ENCODE data around the gene COL27A1. TPM values are rescaled to one million over a fixed set of nuclear protein-coding genes. Genes with fewer than 3 reads are reported as not detected.

The COL27A1 gene
- polyA plus RNA-seq (2012; ENCODE audit: insufficient read depth, insufficient read length): 13.0 TPM

GRCh38 chr9:114155263-114155994 is at the start of gene COL27A1:
Gene COL27A1 (plus strand): TSS chr9:114155537. CDS start chr9:114155951, 414 bp downstream.
- peak; percentile 36 for DNase-seq (ENCODE audit: low read depth, low spot score)
- H3K4me3 ChIP-seq (ENCODE audit: low read length): peak within 1 kb of the TSS; percentile 54

DNA sequence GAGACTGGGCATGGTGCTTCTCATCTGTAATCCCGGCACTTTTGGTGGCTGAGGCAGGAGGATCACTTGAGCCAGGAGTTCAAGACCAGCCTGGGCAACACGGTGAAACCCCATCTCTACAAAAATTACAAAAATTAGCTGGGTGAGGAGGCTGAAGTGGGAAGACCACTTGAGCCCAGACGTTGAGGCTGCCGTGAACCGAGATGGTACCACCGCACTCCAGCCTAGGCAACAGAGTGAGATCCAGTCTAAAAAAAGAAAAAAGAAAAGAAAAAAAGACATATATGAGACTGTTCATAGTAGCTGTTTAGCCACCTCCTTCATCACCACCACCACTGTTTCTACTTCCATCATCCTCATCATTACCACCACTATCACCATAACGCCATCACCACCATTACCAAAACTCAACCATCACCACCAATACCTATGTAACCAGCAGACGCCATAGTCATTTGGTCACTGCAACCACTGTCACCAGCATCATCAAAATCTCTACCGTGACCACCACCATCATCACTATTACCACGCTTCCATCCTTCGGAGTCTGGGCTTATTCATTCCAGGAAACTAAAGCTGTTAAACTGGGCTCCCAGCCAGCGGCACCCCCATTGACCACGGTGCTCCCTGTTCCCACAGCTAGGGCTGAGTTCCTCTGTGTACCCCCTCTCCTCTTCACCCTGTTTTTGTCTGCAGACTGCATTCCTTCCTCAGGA is 47.9 kb upstream of the COL27A1 start:
- no peak for DNase-seq (ENCODE audit: low read depth, low spot score)
- H3K4me3 ChIP-seq (ENCODE audit: low read length): no peak overlapping the region

DNA sequence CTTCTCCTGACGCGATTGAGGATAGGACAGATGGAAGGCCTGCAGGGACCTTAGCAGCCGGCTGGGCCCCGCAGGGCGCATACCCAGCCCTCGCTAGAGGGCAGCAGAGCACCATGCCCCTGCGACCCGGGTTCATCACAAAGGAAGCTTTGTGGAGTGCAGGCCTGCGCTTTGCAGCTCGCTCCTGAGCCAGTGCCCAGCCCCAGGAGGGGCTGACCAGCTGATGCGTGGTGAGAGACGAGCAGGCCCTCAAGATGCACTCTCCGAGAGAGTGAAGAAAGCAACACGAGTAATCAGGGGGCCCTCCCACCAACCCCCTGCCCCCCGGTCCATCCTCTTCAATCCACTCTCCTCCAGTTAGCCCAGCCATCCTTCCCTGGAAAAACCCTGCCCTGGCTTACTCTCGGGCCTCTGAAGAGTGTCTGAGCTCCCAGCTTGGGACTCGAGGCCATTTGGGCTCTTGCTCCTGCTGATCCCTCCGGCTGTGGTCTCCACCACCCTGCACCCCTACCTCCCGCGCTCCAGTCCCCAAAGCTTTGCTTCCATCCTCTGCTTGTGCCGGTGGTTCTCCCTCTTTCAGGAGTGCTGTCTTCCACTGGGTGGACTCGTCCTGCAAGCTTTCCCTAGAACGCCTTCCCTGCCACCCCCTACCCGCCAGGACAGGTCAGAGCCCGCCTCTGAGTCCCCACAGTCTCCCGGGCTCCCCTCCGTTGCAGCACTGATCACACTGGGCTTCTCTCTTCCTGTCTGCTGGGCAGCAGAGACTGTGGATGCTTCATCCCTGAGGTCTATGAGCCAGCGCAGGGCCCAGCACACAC is 47.1 kb upstream of the COL27A1 start:
- no peak overlapping the region for H3K4me3 ChIP-seq (ENCODE audit: low read length)
- DNase-seq (ENCODE audit: low read depth, low spot score): peak; percentile 40

GRCh38 chr9:114109124-114109523 is 46.2 kb upstream of the COL27A1 start:
- DNase-seq (ENCODE audit: low read depth, low spot score): no peak
- no peak overlapping the region for H3K4me3 ChIP-seq (ENCODE audit: low read length)

- no peak for DNase-seq (ENCODE audit: low read depth, low spot score)
- no peak overlapping the region for H3K4me3 ChIP-seq (ENCODE audit: low read length)
Observed at GRCh38 chr9:114110180-114110579, 45.2 kb upstream of the COL27A1 start.

DNA sequence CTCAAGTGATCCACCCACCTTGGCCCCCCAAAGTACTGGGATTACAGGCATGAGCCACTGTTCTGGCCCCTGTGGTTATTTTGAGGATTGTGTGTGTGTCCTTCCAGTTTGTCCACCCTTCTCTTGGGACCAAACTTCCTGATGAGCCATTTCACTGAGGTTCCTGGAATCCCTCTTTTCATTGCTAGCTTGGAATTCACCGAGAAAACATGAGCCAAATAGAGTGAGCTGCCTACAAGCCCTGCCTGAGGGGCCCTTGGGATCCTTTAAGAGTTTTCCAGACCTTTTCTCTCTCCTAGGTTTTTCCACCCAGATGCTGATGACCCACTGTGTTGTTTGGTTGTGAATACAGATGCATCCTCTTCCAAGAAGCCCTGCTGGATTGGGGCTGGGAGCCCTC is 43.0 kb upstream of the COL27A1 start:
- no peak for DNase-seq (ENCODE audit: low read depth, low spot score)
- no peak overlapping the region for H3K4me3 ChIP-seq (ENCODE audit: low read length)

- no peak overlapping the region for H3K4me3 ChIP-seq (ENCODE audit: low read length)
- DNase-seq (ENCODE audit: low read depth, low spot score): no peak
Observed at GRCh38 chr9:114112778-114113584, 42.4 kb upstream of the COL27A1 start.

DNA sequence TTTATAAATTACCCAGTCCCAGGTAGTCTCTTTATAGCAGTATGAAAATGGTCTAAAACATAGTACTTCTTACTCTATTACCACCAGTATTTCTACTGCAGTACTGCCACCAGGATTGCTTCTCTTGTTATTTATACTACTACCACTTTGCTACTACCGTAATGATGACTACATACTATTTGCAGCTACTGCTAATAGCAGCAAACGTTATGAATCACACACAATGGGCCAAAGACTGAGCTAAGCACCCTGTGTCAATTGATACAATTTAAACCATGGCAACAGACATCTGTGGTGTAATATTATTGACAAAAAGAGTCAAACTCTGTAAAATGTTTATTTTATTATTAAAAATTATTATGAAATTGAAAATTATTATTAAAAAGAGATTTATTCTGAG is 41.0 kb upstream of the COL27A1 start:
- no peak overlapping the region for H3K4me3 ChIP-seq (ENCODE audit: low read length)
- DNase-seq (ENCODE audit: low read depth, low spot score): no peak

- DNase-seq (ENCODE audit: low read depth, low spot score): no peak
- no peak overlapping the region for H3K4me3 ChIP-seq (ENCODE audit: low read length)
Observed at GRCh38 chr9:114115654-114116125, 39.6 kb upstream of the COL27A1 start.

DNA sequence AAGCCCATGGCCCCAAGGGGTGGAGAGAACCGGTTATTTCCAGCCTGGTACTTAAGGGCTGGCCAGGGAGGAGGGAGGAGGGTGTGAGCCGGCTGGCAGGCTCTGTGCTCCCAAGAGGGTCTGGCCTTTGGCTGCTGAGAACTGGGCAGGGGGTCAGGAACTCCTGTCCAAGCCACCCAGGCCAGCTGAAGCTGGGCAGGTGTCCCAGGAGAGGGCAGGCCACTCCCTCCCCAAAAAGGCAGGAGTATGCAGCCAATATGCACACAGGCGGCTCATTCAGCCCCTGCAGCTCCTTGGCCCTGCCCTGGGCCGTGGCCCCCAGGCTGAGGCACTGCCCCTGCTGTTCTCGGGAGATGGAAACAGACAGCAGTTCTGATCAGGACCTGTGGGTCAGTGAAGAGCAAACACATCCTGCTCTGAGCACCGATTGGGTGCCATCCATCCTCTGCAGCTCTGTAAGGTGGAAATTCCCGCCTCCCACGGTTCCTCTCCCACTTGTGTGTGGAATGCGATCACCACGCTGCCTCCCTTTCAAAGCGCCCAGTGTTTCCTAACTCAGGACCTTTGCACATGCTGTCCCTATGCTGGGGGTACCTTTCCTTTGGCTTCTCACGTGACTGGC is 39.1 kb upstream of the COL27A1 start:
- H3K4me3 ChIP-seq (ENCODE audit: low read length): no peak overlapping the region
- no peak for DNase-seq (ENCODE audit: low read depth, low spot score)

- no peak for DNase-seq (ENCODE audit: low read depth, low spot score)
Observed at GRCh38 chr9:114117614-114117995, 37.7 kb upstream of the COL27A1 start.

GRCh38 chr9:114117996-114118830 is 37.1 kb upstream of the COL27A1 start:
- DNase-seq (ENCODE audit: low read depth, low spot score): no peak
- H3K4me3 ChIP-seq (ENCODE audit: low read length): no peak overlapping the region

More at GRCh38 chr9:114117614-114117995, 37.7 kb upstream of the COL27A1 start:
- H3K4me3 ChIP-seq (ENCODE audit: low read length): no peak overlapping the region

GRCh38 chr9:114119242-114120191 is 35.8 kb upstream of the COL27A1 start:
- no peak overlapping the region for H3K4me3 ChIP-seq (ENCODE audit: low read length)
- no peak for DNase-seq (ENCODE audit: low read depth, low spot score)

- DNase-seq (ENCODE audit: low read depth, low spot score): no peak
- H3K4me3 ChIP-seq (ENCODE audit: low read length): no peak overlapping the region
Observed at GRCh38 chr9:114120192-114121014, 34.9 kb upstream of the COL27A1 start.

GRCh38 chr9:114121227-114122135 is 33.9 kb upstream of the COL27A1 start:
- H3K4me3 ChIP-seq (ENCODE audit: low read length): no peak overlapping the region
- DNase-seq (ENCODE audit: low read depth, low spot score): no peak

All from Jurkat, Clone E6-1 (cell line).